Hepatic stellate cell (primary cell): Measurements from ENCODE around the gene RAPSN.

Experiments
- DNase-seq: peaks from one replicate; pipeline ENCODE4 v3.0.0; 2011; ENCODE audit warnings: low spot score

The RAPSN gene

DNA sequence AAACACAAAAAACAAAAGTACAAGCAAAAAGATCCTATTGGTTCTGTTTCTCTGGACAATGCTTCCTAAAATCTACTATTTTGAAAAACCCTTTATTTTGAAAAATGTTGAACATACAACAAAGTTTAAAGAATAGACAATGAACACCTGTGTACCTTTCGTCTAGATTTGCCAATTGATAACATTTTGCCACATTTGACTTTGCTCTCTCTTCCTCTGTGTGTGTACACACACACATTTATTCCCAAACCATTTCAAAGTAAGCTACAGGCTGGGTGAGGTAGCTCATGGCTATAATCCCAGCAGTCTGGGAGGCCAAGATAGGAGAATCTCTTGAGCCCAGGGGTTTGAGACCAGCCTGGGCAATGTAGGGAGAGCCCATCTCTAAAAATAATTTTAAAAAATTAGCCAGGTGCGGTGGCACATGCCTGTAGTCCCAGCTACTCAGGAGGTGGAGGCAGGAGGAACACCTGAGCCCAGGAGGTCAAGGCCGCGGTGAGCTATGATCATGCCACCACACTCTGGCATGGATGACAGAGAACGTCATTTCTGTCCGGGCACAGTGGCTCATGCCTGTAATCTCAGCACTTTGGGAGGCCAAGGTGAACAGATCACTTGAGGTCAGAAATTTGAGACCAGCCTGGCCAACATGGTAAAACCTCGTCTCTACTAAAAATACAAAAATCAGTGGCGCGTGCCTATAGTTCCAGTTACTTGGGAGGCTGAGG is 17.4 kb downstream of the RAPSN start:
- DNase-seq: no peak

DNA sequence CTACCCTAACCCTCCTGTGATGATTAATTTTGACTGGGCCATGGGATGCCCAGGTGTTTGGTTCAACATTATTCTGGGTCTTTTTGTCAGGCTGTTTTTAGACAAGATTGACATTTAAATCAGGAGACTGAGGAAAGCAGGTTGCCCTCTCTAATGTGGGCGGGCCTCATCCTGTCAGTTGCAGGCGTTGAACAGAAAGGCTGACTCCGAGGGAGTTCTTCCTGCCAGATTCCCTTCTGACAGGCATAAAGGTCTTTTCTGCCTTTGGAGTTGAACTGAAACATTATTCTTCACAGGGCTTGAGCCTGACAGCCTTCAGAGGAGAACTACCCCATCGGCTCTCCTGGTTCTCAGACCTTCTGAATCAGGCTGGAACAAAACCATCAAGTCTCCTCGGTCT is 18.4 kb downstream of the RAPSN start:
- DNase-seq: no peak

DNA sequence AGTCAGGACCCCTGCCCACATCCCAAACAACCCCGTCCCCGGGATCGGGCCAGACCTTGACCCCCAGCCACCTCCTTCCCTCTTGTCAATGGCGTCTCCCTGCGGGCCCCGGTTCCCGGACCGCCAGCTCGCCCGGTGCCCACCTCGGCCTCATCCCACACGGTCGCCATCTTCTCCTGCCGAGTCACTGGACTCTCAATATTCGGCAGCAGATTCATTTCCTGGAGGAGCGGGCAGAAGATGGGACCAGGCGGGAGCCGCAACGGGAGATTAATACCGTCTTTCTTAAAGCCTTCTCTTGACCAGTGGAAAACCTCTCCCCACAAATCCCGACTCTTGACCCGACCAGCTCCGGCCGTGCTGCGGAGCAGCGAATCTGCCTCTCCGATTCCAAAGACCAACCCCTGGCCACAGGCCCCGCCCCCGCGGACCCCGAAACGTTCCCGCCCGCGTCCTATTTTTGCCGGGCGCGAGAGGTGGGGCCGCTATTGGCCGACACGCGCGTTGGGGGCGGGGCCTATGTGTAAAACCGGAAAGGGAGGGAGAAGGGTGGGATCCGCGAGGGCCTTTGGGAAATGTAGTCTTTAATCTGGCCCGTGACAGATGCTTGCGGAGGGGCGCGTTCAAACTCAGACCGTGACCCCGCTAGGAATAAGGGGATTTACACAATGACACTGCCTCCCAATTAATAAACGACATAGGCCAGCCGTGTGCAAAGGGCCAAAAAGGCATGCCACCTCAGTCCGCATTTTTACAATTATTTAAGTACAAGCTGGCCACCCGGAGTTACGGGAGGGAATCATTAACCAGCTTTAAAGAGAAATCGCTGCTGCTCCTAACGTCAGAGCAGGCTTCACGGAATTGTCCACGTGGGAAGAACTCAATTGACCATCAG is 22.6 kb downstream of the RAPSN start, which contains the start of gene PSMC3:
Gene PSMC3 (minus strand): TSS at position 378 of the 895 bp plus-strand sequence. CDS start 160 bp downstream, at position 218.
- DNase-seq: peak; percentile 93

DNA sequence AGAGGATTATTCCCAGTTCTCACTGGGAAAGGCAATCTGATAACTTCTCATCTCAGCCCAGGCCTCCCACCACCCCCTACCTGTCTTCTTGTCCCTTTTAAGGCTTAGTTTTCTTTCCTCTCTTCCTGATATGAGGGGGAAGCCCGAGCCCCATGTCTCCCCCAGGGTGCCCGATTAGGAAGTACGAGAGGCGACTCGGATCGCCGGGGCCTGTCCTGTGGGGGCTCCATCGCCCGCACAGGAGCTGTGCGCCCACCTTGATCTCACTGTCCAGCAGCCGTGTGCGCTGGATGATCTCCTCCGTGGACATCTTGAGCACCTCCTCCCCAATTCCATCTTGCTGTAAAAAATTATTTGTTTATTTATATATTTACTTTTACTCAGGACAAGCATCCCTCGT is 23.3 kb downstream of the RAPSN start:
- no peak for DNase-seq

DNA sequence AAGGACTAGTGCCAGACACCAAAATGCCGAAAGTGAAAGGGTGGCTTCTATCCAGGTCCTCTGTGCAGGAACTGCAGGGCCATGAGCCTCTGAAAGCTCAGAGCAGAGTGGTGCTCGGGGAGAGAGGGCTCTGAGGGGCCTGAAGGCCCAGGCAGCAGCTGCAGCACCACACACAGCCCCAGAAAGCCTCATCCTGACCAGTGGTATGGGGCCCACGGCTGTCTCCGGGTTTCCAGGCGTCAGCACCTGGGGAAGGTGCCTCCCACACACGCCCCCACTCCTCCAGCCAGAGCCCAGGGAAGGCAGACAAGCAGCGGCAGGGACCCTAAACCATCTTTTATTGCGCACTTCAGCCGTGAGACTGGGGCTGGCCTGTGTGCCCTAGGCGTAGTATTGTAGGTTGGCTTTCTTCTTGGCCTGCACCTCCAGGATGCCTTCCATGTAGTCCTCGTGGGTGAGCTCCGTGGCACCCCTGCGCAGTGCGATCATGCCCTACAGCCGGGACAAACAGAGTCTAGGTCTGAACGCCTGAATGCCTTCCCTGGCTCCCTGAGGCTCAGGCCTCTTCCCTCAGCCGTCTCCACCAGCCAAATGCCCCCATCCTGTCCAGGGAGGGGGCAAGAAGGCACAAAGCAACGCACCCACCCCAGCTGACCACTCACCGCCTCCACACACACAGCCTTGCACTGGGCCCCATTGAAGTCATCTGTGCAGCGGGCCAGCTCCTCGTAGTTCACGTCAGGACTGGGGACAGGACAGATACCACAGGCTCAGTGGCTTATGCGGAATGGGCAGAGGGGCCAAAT is 30.3 kb downstream of the RAPSN start:
- no peak for DNase-seq

DNA sequence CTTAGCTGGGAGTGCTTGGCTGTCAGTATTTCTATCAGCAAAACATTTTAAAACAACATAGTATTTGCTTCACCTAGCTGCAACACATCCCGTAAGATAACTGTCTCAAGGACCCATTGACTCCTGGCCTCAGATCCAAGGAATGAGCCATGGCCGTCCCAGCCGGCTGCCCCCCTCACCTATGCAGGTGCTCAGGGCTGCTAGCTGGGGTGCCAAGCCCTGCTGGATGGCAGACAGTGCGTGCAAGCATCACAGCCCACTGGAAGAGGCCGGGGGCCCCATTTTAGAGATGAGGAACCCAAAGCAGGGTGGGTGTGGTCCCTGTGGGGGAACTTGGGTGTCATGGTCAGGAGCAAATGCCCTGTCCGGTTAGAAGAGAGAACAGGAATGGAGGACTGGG is 31.2 kb downstream of the RAPSN start:
- no peak for DNase-seq

DNA sequence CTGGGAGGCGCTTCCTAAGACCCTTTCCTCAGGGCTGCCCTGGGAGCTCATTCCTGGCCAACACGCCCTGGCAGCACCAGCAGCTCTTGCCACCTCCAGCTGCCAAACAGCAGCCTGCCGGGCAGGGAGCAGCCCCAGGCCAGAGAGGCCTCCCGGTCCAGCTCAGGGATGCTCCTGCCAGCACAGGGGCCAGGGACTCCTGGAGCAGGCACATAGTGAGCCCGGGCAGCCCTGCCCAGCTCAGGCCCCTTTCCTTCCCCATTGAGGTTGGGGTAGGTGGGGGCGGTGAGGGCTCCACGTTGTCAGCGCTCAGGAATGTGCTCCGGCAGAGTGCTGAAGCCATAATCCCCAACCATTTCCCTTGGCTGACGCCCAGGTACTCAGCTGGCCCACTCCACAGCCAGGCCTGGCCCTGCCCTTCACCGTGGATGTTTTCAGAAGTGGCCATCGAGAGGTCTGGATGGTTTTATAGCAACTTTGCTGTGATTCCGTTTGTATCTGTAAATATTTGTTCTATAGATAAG is 32.9 kb downstream of the RAPSN start:
- peak; percentile 97 for DNase-seq

DNA sequence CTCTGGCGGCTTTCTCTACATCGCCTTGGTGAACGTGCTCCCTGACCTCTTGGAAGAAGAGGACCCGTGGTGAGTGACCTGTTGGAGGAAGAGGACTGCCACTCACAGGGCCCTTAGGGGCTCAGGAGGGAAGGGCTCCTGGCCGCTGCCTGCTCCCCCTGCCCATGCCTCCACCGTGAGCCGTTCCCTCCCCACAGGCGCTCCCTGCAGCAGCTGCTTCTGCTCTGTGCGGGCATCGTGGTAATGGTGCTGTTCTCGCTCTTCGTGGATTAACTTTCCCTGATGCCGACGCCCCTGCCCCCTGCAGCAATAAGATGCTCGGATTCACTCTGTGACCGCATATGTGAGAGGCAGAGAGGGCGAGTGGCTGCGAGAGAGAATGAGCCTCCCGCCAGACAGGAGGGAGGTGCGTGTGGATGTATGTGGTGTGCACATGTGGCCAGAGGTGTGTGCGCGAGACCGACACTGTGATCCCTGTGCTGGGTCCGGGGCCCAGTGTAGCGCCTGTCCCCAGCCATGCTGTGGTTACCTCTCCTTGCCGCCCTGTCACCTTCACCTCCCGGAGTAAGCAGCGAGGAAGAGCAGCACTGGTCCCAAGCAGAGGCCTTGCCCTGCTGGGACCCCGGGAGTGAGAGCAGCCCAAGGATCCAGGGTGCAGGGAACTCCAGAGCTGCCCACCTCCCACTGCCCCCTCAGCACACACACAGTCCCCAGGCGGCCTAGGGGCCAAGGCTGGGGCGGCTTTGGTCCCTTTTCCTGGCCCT is 33.7 kb downstream of the RAPSN start:
- no peak for DNase-seq

DNA sequence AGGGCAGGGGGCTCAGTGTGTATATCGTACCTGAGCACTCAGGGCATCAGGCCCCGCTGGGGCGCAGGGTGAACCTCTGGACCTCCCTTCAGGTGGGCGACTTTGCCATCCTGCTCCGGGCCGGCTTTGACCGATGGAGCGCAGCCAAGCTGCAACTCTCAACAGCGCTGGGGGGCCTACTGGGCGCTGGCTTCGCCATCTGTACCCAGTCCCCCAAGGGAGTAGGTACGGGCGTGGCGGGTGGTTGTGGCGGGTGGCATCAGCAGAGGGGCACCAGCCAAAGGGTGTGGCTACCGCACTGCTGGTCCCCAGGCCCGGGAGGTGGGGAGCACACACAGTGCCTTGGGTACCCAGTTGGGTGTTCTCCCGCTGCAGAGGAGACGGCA is 34.3 kb downstream of the RAPSN start:
- no peak for DNase-seq

DNA sequence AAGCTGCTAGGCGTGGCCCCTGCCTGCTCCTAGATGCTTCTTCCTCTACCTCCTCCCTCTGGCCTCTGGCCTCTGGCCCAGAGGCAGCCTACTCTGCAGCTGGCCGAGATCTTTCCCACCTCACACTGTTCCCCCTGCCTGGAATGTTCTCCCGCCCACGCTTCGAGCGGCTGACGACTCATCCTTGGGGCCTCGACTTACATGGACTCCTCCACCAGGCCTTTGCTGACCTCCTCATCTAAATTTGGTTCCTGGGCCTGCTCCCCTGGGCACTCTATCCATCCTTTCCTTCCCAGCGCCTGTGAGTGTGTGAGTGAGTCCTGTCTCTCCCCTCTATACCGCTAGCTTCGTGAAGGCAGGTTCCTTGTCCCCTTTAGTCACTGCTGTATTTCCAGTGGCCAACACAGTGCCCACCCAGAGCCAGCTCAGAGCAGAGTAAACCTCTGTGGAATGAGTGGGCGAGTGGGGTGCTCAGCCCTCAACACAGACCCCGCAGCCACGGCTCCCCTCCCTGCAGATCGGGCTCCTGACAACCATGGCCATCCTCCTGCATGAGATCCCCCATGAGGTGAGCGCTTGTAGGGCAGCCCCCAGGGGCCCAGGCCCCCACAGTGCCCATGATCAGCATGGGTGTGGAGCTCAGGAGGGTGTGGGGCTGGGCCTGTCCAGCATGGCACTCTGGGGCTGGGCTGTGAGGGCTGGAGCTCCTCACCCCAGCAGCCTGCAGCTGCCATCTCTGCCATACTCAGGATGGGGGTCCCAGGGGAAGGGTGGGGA is 34.8 kb downstream of the RAPSN start:
- DNase-seq: peak; percentile 77

DNA sequence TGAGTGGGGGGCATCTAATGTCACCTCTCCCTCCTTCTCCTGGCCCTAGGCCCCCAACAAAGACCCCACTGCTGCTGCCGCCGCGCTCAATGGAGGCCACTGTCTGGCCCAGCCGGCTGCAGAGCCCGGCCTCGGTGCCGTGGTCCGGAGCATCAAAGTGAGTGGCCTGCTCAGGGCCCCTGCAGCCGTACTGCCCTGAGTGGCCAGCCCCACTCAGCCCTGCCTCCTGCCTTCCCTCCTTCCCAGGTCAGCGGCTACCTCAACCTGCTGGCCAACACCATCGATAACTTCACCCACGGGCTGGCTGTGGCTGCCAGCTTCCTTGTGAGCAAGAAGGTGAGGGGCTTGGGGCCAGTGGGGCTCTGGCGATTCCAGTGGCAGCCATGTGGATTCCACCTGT is 35.6 kb downstream of the RAPSN start:
- no peak for DNase-seq

DNA sequence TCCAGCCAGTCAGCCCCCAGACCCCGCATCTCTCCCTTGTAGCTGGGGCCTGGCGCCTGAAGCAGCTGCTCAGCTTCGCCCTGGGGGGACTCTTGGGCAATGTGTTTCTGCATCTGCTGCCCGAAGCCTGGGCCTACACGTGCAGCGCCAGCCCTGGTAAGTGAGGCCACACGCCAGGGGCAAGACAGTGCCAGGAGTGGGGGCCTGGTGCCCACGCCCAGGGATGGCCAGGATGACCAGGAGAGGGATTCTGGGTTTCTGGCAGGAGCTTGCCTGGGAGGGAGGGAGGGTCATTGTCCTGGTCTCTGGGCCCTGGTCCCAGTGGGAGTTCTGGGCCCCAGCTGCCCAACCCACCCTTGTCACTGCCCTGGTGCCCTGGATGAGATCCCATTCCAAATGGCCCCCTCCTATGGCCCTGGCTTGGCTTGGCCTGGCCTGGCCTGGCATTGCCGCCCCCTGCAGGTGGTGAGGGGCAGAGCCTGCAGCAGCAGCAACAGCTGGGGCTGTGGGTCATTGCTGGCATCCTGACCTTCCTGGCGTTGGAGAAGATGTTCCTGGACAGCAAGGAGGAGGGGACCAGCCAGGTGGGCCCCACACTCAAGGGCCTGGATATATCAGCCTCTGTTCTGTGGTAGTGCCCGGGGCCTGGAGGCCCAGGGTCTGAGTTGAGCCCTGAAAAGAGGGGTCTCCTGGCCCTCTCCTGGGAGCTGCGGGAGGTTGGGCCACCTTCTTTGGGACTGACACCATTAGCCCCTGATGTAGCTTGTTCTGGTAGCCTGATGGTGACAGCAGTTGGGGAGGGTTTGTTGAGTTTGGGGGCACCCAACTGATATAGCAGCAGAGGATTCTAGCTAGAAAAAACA is 36.8 kb downstream of the RAPSN start:
- peak; percentile 74 for DNase-seq

DNA sequence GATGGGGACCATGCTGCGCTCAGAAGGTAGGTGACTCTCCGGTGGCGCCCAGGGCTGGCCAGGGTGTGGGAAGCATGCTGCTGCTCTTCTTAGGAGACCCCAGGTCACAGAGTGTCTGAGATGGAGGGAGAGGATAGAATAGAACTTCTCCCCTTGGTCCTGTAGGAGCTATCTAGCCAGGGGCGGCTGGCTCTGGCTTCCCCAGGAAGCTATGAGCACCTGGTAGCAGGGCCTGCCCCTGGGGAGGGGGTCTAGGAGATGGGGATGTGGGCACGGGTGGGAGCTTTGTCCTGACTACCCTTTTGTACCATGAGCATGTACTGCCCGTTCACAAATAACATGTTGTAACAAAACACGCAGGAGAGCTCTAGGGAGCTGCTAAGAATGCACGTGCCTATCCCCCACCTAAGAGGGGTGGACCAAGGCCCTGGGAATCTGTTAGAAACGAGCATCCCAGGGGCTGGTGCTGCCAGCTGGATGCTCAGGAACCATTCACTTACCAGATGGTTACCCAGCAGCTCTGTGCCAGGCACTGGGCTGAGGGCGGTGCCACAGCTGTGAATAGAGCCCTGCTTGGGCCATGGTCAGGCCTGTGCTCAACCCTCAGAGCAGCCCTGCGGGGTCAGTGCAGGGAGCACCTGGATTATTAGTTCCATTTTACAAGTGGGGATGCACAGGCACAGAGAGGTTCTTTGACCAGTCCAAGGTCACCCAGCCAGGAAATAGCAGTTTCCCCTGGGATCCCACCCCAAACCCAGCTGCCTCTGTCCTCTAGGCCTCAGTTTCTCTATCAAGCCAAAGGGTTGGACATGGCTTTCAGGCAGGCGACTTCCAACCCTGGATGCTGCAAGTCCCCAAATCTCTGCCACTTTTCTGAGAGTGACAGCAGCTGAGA is 38.3 kb downstream of the RAPSN start:
- no peak for DNase-seq

DNA sequence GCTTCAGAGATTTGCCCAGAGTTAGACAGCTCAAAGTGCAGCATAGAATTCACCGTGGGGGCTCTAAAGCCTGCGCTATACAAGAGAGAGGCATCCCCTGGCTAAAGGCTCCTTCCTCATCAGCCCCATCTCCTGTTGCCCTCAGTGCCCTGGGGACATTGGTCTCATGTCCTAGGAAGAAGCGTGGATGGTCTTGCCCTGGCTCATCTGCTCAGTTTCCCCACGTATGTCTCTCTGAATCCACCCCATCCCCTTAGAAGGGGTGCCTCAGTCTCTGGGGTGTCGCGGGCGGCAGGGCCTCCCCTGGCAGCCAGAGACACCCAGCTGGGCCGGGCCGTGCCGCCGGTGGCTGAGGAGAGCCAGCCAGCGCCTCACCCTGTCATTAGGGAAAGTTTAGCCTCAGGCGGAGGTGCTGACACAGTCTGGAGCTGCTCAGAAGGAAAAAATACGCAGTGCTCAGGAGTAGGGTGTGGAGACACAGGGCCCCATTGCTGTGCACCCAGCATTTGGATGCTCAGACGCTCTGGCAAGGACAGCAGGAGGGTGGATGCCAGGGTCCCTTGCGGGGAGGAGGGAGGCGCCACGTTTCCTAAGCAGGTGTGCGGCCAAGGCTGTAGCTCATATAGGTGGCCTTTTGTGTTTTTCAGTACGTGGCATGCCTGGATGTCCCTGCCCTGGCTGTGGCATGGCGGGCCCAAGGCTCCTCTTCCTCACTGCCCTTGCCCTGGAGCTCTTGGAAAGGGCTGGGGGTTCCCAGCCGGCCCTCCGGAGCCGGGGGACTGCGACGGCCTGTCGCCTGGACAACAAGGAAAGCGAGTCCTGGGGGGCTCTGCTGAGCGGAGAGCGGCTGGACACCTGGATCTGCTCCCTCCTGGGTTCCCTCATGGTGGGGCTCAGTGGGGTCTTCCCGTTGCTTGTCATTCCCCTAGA is 39.2 kb downstream of the RAPSN start:
- no peak for DNase-seq

DNA sequence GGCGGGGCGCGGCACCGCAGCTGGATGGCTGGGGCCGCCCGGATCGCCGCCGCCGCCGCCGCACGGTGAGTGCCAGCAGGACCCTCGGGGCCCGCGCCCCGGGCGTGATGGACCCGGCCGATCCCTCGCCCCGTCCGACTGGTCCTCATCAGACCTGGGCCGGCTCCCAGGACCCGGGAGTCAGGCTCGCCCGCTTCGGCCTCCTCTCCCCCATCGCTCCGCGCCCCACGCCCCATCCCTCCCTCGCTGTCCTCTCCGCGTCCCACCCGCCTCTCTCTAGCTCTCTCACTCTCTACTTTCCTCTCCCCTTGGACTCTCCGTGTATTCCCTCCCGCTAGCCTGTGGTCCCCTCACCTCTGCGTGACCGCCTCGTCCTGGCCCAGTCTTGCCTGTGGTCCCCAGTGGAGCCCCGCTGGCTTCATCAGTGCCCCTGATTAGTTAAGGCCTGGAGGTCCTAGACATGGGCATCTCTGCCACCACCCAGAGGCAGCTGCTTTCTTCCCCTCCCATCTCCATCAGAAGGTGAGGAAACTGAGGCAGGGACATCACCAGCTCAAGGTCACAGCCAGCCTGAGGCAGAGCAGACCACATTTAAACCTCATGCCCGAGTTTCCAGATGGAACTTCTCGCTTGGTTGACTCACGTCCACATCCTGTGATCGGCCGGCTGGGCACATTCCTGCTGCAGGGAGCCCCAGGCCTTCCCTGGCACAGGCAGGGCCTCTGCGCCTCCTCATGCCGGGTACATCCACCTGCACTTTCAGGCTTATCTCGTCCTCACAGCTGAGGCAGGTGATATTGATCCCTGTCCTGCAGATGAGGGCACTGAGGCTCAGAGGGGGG is 40.1 kb downstream of the RAPSN start:
- peak; percentile 93 for DNase-seq

DNA sequence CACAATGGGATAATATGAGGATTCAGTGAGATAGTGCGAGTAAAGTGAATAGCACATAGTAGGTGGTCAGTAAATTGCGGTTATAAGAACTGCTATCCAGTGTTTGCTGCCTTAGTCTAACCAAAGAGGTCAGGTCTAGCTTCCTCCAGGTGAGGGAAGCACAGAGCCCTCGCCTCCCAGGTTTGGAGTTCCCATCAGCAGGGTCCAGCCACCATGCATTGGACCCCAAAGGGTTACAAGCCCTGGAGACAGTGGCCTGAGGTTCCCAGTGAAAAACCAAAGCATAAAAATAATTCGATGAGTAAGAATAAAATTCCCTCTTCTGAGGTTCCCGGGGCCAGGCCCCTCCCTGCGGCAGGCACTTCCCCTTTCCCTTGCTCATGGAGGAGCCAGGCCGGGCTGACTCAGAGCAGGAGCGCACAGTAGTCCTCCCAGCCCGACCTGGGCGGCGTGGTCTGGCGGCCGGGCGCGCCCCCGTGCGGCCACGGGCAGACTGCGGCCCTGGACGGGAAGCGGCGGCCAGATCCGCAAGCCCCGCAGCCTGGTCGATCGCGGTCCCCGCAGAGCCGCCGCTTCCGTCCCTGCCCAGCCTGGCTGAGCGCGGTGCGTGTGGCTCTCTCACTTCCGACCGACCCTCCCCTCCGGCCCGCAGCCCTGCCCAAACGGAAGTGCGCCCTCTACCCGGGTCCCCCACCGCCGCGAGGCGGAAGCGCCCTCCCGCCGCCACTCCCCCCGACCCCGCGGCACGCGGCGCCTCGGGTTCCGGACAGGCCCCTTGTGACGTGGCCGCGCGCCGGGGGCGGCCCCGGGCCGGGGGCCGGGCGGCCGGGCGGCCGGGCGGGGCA is 41.0 kb downstream of the RAPSN start, which contains the start of gene SLC39A13:
Gene SLC39A13 (plus strand): TSS at position 845 of the 845 bp plus-strand sequence. CDS start 1,505 bp downstream, outside the sequence.
- peak; percentile 98 for DNase-seq
